ENCODE results near the gene GNG12. TPM values are rescaled to one million over a fixed set of nuclear protein-coding genes. Genes with fewer than 3 reads are reported as not detected.

GNG12 gene
- total and polyA plus RNA-seq, 2 donors (not counting 3 experiments of a cell fraction or from before 2014, with no cell fraction given) = 107 to 152 TPM

GRCh38 chr1:67676946-67677345 lies 156.3 kb downstream of the GNG12 start:
- peaks cover 18% of the 10 kb centered on the region for H3K4me1 ChIP-seq (ENCODE audit: control insufficient read depth, extremely low read depth, insufficient read depth, low read length)
- H3K9me1 ChIP-seq (replicated peaks; ENCODE audit: control insufficient read depth, extremely low read depth, insufficient read depth, low read length) = no peaks in the 10 kb centered on the region
- no peaks in the 10 kb centered on the region for H3K36me3 ChIP-seq (ENCODE audit: control insufficient read depth in 2 of 2, extremely low read depth in 1 of 2, insufficient read depth in 2 of 2, low read length in 2 of 2)
- H2AFZ ChIP-seq (ENCODE audit: low read depth, low read length) = no peak overlapping the region
- H3K4me3 ChIP-seq (replicated peaks in 1 of 3; ENCODE audit: insufficient read depth in 1 of 3, low read depth in 1 of 3, low read length in 3 of 3) = no peak overlapping the region
- no TSS peak for BruUV-seq (replicated peaks)
- CTCF ChIA-PET = interaction anchor here (0.7 to 1.6 kb wide), 2 partner anchors 116 to 139 kb away, joined by 3 to 4 read pairs; no protein-coding TSS in a partner anchor
- H3K4me2 ChIP-seq (ENCODE audit: insufficient read depth, low read length) = no peak overlapping the region
- DNase-seq (ENCODE audit: low read depth, low spot score) = no peak
- POLR2A ChIA-PET = no interaction called here
- dilution Hi-C loops (cut with MboI; ENCODE audit: extremely low pct_ligation_motif_present, low sequenced_read_pairs) (no loop called here), intact Hi-C loops (cut with micrococcal nuclease) (no loop called here)
- H3K27me3 ChIP-seq (ENCODE audit: control insufficient read depth in 2 of 2, insufficient read depth in 2 of 2, low read length in 2 of 2) = no peaks in the 10 kb centered on the region
- no peak overlapping the region for H3K27ac ChIP-seq (ENCODE audit: insufficient read depth, low read depth, low read length)
- no peaks in the 10 kb centered on the region for H3K9me3 ChIP-seq (replicated peaks; ENCODE audit: control insufficient read depth, insufficient read depth, low read length)
- H4K20me1 ChIP-seq (replicated peaks; ENCODE audit: control insufficient read depth, extremely low read depth, insufficient read depth, low read length) = no peaks in the 10 kb centered on the region
- TF ChIP-seq EZH2 (IDR thresholded peaks at IDR 0.05; ENCODE audit: borderline replicate concordance, low read depth, low read length, severe bottlenecking) (no peak), POLR2AphosphoS5 (IDR thresholded peaks at IDR 0.05; ENCODE audit: insufficient read depth, low read depth, low read length) (no peak), CTCF (IDR thresholded peaks at IDR 0.05; ENCODE audit: extremely low read depth in 1 of 2, insufficient read depth in 1 of 2, low read depth in 1 of 2, low read length in 2 of 2) (no peak), GATA2 (IDR thresholded peaks at IDR 0.05; ENCODE audit: insufficient read depth, insufficient read length, low read depth, low read length) (no peak), MAX (IDR thresholded peaks at IDR 0.05; ENCODE audit: insufficient read depth, insufficient read length) (no peak), POLR2A (IDR thresholded peaks at IDR 0.05; ENCODE audit: low read depth, low read length) (no peak), MYC (IDR thresholded peaks at IDR 0.05; ENCODE audit: low read depth, low read length) (no peak), JUN (IDR thresholded peaks at IDR 0.05; ENCODE audit: borderline replicate concordance, insufficient read depth, insufficient read length, low read depth) (no peak), FOS (IDR thresholded peaks at IDR 0.05; ENCODE audit: borderline replicate concordance, insufficient read depth, low read length) (no peak)
- FAIRE-seq = no peak
- H3K79me2 ChIP-seq (ENCODE audit: control insufficient read depth, insufficient read depth, low read length) = no peaks in the 10 kb centered on the region
- H3K9ac ChIP-seq (replicated peaks; ENCODE audit: extremely low read depth, insufficient read depth, low read length) = no peak overlapping the region
